ENCODE results near the gene LMNB1. TPM values are rescaled to one million over a fixed set of nuclear protein-coding genes. Genes with fewer than 3 reads are reported as not detected.
A peak's percentile ranks its signal among the peaks of the same experiment; 100 is the strongest.

LMNB1 gene
- total RNA-seq, 1 experiment from 2014 or later, result 220 TPM

DNA sequence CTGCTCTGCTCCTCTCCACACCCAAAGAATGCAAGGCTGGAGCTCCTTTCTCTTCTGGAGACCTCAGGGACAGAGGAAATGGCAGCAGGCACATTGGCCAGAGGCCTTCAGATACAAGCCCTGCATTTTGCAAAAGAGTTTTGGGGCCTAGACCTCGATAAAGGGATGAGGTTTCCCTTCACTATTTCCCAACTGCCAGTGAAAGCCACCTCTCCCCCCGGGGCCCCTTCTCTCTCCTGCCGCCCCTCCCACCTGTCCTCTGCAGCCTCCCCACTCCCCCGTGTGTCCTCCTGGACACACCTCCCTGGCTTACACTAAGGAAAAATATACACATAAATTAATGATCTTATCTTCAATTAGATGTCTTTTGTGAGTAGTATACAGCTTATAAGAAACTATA, 21.3 kb upstream of the LMNB1 start:
- ChIA-PET CTCF (interaction anchor here (0.7 to 2.0 kb wide), 2 partner anchors 23 to 692 kb away, joined by 3 to 10 read pairs; no protein-coding TSS in a partner anchor), POLR2A (interaction anchor here (0.6 kb wide), 2 partner anchors 65 to 162 kb away, joined by 6 to 7 read pairs; no protein-coding TSS in a partner anchor)
- ATAC-seq (peak; percentile 50; the same call in 1 of the 2 replicates), DNase-seq (ENCODE audit: low spot score) (no peak)
- TF ChIP-seq JUN (CRISPR knock-in tag; IDR thresholded peaks at IDR 0.05) (no peak), ESRRA (CRISPR knock-in tag; IDR thresholded peaks at IDR 0.05; ENCODE audit: borderline replicate concordance) (no peak), TEAD4 (CRISPR knock-in tag; IDR thresholded peaks at IDR 0.05) (no peak), ATF1 (CRISPR knock-in tag; IDR thresholded peaks at IDR 0.05) (no peak), ZNF232 (CRISPR knock-in tag; IDR thresholded peaks at IDR 0.05) (no peak), KAT7 (CRISPR knock-in tag; IDR thresholded peaks at IDR 0.05; ENCODE audit: borderline replicate concordance) (no peak), GTF2I (CRISPR knock-in tag; conservative IDR thresholded peaks at IDR 0.05) (no peak), EMX1 (CRISPR knock-in tag; IDR thresholded peaks at IDR 0.05) (no peak), CREM (CRISPR knock-in tag; IDR thresholded peaks at IDR 0.05) (no peak), TP53 (CRISPR knock-in tag; IDR thresholded peaks at IDR 0.05) (no peak), NR3C1 (CRISPR knock-in tag; conservative IDR thresholded peaks at IDR 0.05; ENCODE audit: low read depth) (no peak), ZNF416 (CRISPR knock-in tag; IDR thresholded peaks at IDR 0.05) (no peak), ZNF423 (CRISPR knock-in tag; IDR thresholded peaks at IDR 0.05) (no peak)
- TF ChIP-seq, protein P1, sequence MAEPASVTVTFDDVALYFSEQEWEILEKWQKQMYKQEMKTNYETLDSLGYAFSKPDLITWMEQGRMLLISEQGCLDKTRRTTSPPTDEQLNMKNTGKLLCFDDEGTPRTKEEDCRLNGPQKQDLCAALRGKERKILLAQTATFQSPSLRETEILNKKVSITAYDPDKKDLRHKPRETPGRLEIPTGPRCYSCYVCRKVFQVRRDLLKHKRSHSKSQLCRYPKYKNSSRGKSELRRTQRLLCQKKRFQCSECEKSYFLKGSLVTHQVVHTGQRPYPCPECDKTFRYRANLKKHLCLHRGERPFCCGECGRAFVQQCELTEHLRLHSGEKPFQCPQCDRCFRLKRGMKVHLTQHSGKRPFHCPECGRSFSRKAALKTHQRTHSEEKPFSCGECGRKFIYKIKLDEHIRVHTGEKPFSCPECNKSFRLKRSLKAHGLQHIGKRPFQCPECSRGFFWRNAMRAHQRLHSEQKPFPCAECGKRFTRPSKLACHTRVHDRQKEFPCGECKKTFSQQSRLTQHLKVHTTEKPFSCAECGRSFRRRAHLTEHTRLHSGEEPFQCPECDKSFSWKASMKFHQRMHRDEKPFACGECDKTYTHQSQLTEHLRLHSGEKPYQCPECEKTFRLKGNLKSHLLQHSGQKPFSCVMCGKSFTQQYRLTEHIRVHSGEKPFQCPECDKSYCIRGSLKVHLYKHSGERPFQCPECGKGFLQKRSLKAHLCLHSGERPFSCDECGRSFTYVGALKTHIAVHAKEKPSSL (CRISPR knock-in tag; conservative IDR thresholded peaks at IDR 0.05), result no peak
- TF ChIP-seq, protein P2, sequence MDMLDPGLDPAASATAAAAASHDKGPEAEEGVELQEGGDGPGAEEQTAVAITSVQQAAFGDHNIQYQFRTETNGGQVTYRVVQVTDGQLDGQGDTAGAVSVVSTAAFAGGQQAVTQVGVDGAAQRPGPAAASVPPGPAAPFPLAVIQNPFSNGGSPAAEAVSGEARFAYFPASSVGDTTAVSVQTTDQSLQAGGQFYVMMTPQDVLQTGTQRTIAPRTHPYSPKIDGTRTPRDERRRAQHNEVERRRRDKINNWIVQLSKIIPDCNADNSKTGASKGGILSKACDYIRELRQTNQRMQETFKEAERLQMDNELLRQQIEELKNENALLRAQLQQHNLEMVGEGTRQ (CRISPR knock-in tag; IDR thresholded peaks at IDR 0.05), result no peak
- TF ChIP-seq, protein P3, sequence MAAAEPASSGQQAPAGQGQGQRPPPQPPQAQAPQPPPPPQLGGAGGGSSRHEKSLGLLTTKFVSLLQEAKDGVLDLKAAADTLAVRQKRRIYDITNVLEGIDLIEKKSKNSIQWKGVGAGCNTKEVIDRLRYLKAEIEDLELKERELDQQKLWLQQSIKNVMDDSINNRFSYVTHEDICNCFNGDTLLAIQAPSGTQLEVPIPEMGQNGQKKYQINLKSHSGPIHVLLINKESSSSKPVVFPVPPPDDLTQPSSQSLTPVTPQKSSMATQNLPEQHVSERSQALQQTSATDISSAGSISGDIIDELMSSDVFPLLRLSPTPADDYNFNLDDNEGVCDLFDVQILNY (CRISPR knock-in tag; IDR thresholded peaks at IDR 0.05), result no peak
- TF ChIP-seq, protein P4, sequence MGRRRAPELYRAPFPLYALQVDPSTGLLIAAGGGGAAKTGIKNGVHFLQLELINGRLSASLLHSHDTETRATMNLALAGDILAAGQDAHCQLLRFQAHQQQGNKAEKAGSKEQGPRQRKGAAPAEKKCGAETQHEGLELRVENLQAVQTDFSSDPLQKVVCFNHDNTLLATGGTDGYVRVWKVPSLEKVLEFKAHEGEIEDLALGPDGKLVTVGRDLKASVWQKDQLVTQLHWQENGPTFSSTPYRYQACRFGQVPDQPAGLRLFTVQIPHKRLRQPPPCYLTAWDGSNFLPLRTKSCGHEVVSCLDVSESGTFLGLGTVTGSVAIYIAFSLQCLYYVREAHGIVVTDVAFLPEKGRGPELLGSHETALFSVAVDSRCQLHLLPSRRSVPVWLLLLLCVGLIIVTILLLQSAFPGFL (CRISPR knock-in tag; IDR thresholded peaks at IDR 0.05; ENCODE audit: borderline replicate concordance), result no peak
- TF ChIP-seq, protein P5, sequence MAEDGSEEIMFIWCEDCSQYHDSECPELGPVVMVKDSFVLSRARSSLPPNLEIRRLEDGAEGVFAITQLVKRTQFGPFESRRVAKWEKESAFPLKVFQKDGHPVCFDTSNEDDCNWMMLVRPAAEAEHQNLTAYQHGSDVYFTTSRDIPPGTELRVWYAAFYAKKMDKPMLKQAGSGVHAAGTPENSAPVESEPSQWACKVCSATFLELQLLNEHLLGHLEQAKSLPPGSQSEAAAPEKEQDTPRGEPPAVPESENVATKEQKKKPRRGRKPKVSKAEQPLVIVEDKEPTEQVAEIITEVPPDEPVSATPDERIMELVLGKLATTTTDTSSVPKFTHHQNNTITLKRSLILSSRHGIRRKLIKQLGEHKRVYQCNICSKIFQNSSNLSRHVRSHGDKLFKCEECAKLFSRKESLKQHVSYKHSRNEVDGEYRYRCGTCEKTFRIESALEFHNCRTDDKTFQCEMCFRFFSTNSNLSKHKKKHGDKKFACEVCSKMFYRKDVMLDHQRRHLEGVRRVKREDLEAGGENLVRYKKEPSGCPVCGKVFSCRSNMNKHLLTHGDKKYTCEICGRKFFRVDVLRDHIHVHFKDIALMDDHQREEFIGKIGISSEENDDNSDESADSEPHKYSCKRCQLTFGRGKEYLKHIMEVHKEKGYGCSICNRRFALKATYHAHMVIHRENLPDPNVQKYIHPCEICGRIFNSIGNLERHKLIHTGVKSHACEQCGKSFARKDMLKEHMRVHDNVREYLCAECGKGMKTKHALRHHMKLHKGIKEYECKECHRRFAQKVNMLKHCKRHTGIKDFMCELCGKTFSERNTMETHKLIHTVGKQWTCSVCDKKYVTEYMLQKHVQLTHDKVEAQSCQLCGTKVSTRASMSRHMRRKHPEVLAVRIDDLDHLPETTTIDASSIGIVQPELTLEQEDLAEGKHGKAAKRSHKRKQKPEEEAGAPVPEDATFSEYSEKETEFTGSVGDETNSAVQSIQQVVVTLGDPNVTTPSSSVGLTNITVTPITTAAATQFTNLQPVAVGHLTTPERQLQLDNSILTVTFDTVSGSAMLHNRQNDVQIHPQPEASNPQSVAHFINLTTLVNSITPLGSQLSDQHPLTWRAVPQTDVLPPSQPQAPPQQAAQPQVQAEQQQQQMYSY (CRISPR knock-in tag; IDR thresholded peaks at IDR 0.05), result no peak
- TF ChIP-seq, protein P6, sequence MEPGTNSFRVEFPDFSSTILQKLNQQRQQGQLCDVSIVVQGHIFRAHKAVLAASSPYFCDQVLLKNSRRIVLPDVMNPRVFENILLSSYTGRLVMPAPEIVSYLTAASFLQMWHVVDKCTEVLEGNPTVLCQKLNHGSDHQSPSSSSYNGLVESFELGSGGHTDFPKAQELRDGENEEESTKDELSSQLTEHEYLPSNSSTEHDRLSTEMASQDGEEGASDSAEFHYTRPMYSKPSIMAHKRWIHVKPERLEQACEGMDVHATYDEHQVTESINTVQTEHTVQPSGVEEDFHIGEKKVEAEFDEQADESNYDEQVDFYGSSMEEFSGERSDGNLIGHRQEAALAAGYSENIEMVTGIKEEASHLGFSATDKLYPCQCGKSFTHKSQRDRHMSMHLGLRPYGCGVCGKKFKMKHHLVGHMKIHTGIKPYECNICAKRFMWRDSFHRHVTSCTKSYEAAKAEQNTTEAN (CRISPR knock-in tag; IDR thresholded peaks at IDR 0.05), result no peak
- peaks cover 18% of the 10 kb centered on the region for H3K4me1 Mint-ChIP-seq
- H3K9me3 Mint-ChIP-seq, result peaks cover 7% of the 10 kb centered on the region
- peaks cover 5% of the 10 kb centered on the region; the same call in 1 of the 2 replicates for H3K36me3 Mint-ChIP-seq
- H3K27ac Mint-ChIP-seq, result no peak overlapping the region
- no peak overlapping the region for H3K4me3 Mint-ChIP-seq
- no peaks in the 10 kb centered on the region for H3K27me3 Mint-ChIP-seq (ENCODE audit: low read depth)

All from WTC11 (cell line).